HG02970 (cell line): ENCODE data around the gene B3GALT6.
"Not testable (repeated sequence)": the region's sequence is repeated elsewhere in the genome, so short reads cannot be mapped to it uniquely, and the experiment has no call there.

Experiments
- ATAC-seq: cut with Tn5 transposase; IDR thresholded peaks from one replicate; pipeline ENCODE4 v1.9.1; 2021; ENCODE audit warnings: mild to moderate bottlenecking, moderate library complexity, moderate number of reproducible peaks; ENCODE audit not compliant: unreplicated experiment, low FRiP score

B3GALT6 gene

DNA sequence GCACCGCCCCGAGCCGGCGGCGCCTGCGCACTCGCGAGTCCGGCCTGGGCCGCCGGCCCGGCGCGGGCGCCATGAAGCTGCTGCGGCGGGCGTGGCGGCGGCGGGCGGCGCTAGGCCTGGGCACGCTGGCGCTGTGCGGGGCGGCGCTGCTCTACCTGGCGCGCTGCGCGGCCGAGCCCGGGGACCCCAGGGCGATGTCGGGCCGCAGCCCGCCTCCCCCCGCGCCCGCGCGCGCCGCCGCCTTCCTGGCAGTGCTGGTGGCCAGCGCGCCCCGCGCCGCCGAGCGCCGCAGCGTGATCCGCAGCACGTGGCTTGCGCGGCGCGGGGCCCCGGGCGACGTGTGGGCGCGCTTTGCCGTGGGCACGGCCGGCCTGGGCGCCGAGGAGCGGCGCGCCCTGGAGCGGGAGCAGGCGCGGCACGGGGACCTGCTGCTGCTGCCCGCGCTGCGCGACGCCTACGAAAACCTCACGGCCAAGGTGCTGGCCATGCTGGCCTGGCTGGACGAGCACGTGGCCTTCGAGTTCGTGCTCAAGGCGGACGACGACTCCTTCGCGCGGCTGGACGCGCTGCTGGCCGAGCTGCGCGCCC is at the start of gene B3GALT6:
TSS of gene B3GALT6 (plus strand) at position 30 of the 588 bp plus-strand sequence. CDS start at position 72, 42 bp downstream.
- no peak for ATAC-seq

DNA sequence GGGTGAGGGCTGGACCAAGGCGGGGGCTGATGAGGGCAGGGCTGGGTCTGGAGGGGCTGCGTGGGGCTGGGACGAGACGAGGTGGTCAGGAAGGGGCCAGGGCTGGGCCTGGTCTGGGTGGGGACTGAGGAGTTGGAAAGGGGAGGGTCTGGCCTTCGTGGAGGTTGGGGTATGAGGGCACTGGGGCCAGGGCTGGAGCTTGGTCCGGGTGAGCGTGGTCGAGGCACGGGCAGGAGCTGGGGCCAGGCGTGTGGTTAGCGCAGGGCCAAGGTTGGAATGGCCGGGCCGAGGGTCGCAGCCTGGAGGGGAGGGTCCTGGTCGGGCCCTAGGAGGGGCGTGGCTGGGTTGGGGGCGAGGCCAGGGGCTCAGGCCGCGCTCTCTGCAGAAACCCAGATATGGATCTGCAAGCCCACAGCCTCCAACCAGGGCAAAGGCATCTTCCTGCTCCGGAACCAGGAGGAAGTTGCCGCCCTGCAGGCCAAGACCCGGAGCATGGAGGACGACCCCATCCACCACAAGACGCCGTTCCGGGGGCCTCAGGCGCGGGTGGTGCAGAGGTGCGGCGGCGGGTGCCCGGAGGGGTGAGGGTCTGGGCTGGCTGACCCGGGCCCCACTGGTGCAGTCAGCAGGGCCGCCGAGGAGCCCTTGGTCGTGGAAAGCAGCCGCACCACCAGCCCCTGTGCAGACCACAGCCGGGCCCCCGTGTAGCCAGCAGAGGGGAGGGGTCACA is 49.4 kb upstream of the B3GALT6 start:
- ATAC-seq: no peak

DNA sequence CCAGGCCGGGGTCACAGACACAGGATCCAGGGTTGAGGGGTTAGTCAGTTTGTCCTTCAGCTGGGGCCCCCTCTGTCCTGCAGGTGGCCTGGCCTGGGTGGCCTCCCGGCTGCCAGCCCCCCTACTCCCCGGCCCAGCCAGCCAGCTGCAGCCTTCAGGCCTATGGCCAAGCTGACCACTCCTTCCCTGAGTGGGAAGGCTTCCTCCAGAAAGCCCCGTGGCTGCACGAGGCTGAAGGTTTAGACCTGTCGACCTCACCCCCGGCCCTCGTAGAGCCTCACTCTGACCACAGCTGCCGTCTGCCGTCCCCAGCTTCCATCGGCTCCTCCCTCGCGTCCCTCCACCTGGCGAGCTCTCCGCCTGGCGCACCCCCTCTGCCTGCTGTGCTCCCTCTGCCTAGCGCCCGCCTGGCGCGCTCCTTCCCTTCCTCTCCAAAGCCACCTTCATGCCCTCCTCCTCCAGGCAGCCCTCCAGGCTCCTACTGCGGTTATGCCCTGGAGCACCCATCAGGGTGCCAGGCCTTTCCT is 48.8 kb upstream of the B3GALT6 start:
- ATAC-seq: no peak

DNA sequence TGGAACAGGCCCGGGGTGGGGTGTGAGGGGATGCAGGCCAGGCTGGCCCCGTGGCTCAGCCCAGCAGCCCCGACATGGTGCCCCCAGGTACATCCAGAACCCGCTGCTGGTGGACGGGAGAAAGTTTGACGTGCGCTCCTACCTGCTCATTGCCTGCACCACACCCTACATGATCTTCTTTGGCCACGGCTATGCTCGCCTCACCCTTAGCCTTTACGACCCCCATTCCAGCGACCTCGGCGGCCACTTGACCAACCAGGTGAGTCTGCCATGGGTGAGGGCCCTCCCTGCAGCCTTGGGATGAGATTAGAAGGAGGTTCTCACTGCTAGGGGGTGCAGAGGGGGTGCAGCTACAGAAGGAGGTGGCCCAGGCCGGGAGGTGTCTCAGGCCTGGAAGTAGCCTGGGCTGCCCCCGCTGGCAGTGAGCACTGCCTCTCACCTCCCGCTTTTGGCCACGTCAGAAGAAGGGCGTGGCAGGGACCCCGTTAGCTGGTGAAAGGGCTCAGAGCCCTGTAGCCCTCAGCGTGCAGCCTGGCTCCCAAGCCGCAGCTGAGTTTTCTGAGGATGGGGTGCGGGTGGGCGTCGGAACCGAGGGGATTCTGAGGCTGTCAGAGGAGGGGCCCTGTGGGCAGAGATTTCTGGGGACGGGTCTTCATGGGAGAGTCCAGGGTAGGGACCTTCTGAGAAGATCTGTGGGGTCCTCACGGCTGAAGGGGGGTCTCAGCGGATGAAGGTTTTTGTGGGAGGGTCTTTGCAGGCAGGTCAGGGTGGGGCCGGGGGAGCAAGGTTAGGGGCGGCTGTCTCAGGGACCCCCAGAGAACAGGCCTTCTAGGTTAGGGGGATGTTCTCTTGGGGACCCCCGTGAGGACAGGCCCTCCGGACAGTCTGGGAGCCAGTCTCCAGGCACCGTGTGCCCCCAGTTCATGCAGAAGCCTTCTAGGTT is 47.9 kb upstream of the B3GALT6 start:
- ATAC-seq: no peak

DNA sequence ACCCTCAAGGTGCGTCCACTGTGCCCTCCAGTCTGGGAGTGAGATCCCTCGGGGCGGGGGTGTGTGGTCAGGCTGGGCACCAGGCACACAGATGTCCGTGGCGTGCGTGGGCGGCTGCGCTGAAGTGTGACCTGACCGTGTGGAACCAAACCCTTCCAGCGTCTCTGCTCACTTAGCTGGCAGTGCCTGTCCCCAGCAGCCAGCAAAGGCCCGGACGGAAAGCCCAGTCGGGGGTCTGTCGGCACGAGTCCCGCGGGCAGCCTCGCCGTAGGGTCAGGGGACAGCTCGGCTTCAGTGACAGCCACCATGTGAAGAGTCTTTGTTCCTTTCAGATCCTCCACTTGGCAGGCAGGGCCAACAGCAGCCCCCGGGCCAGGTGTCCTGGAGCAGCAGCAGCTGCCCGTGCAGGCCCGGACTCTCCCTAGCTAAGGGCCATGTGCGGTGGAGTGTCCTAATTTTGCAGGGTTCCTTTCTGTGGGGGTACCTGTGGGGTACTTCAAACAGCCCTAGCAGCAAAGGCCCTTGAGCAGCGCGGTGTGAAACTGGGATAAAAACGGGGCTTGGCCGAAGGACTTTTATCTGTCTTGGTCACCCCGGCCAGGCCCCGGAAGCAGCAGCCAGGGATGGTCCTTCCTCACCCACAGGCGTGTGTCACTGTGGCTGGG is 46.8 kb upstream of the B3GALT6 start:
- no peak for ATAC-seq

DNA sequence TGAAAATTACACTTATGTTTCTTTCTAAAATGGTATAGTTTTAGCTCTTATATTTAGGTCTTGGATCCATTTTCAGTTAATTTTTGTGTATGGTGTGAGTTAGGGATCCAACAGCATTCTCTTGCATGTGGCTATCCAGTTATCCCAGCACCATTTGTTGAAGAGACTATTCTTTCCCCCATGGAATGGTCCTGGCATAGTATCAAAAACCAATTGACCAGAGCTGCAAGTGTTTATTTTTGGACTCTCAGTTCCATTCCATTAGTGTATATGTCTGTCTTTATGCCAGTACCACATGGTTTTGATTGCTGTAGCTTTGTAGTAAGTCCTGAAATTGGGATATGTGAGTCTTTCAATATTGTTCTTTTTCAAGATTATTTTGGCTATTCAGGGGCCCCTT is 44.1 kb upstream of the B3GALT6 start:
- ATAC-seq: no peak

DNA sequence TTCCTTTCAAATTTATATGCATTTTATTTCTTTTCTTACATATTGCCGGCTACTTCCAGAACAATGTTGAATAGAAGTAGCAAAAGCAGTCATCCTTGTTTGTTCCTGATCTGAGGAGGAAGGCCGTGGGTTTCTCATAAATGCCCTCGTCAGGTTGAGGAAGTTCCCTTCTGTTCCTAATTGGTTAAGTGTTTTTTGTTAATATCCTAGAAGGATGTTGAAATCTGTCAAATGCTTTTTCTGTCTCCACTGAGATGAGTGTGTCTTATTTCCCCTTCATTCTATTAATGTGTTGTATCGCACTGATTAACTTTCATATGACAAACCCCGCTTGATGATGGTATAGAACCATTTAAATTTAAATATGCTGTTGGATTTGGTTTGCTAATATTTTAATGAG is 42.9 kb upstream of the B3GALT6 start:
- ATAC-seq: no peak

DNA sequence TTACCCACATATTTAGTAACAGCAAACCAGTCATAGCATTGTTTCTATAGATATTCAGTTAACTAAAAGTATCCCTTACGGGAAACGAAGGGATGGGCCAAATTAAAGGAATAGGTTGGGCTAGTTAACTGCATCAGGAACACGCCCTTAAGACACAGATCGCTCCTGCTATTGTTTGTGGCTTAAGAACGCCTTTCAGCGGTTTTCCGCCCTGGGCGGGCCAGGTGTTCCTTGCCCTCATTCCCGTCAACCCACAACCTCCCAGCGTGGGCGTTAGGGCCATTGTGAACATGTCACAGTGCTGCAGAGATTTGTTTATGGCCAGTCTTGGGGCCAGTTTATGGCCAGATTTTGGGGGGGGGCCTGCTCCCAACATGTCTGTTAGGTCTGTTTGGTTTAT is 40.3 kb upstream of the B3GALT6 start:
- no peak for ATAC-seq

DNA sequence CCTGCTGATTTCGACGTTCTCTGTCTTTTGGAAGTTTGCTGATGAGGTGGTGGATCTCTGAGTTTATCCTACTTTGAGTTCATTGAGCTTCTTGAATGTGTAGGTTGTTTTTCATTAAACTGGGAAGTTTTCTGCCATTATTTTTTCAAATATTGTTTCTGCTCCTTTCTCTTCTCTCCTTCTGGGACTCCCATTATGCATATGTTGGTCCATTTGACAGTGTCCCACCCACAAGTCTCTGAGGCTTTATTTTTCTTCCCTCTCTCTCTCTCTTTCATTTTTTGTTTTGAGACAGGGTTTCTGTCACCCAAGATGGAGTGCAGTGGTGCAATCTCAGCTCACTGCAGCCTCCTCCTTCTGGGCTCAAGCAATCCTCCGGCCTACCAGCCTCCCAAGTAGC is 37.3 kb upstream of the B3GALT6 start:
- no peak for ATAC-seq

DNA sequence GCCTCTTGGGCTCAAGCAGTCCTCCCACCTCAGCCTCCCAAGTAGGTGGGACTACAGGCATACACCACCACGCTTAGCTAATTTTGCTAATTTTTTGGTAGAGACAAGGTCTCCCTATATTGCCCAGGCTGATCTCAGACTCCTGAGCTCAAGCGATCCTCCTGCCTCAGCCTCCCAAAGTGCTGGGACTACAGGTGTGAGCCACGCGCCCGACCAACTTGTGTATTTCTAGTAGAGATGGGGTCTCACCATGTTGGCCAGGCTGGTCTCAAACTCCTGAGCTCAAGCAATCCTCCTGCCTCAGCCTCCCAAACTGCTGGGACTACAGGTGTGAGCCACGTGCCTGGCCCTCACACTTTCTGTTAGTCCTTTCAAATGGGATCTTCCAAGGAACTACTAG is 36.3 kb upstream of the B3GALT6 start:
- ATAC-seq: not testable (repeated sequence)

DNA sequence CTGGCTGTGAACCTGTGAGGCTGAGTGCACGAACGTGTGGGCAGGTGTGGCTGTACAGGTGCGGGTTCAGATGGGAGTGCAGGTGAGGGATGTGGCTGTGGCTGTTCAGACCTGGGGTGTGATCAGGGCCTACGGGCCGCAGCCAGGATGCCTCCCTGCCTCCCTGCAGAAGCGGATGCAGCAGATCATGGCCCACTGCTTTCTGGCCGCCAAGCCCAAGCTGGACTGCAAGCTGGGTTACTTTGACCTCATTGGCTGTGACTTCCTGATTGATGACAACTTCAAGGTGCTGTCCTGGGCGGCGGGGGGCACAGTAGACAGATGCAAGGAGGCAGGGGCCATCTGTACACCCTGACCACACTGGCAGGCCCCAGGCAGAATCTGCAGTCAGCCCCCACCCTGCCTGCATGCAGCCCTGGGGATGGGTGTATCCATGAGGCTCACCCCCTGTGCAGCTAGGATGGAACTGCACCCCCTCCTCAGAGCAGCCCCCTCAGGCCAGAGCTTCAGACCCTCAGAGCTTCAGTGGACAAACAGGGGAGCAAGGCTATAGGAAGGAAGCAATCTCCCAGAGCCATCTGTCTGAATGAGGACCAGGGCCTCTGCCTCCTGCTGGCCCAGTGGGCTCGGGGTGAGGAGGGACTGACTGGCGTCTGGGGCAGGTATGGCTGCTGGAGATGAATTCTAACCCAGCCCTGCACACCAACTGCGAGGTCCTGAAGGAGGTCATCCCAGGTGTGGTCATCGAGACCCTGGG is 35.4 kb upstream of the B3GALT6 start:
- ATAC-seq: no peak

DNA sequence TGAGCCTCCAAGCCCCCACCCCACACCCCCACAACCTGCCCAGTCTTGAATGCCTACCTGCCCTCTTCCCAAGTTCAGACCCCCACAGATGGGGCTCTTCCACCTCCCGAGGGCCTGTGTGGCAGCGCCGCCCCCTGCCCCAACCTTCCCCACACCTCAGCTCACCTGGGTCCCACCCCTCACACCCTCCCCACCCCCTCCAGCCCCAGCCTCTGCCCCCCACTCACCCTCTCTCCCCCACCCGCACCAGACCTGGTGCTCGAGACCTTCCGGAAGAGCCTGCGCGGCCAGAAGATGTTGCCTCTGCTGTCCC is 34.9 kb upstream of the B3GALT6 start:
- ATAC-seq: no peak

DNA sequence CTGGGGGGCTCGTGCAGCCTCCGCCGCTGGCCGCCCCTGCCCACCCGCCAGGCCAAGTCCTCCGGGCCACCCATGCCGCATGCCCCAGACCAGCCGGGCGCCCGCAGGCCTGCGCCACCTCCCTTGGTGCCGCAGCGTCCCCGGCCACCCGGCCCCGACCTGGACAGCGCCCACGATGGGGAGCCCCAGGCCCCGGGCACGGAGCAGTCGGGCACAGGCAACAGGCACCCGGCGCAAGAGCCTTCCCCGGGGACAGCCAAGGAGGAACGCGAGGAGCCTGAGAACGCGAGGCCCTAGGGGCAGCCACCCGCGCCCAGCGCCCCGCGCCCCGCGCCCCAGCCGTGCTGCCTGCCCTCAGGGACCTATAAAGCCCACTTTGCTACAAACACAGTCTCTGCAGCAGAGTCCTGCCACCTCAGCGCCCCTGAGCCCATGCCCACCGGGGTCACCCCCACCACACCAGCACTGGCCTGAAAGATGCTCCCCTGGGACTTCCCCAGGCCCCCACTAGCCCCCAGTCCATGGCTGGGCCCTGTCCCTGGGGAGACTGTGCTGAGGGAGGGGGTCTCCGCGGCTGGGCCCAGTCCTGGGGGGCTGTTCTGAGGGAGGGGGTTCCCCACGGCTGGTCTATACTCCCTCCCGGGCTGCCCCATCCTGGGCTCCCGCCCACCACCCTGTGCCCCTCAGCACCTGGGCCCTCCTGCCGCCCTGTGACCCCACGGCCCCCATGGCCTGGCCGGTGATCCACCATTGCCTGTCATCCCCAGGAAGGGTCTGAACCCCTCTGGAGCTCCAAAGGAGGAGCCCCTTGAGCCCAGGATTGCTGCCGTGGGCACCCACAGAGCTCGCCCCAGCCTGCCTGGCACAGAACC is 34.2 kb upstream of the B3GALT6 start:
- no peak for ATAC-seq

DNA sequence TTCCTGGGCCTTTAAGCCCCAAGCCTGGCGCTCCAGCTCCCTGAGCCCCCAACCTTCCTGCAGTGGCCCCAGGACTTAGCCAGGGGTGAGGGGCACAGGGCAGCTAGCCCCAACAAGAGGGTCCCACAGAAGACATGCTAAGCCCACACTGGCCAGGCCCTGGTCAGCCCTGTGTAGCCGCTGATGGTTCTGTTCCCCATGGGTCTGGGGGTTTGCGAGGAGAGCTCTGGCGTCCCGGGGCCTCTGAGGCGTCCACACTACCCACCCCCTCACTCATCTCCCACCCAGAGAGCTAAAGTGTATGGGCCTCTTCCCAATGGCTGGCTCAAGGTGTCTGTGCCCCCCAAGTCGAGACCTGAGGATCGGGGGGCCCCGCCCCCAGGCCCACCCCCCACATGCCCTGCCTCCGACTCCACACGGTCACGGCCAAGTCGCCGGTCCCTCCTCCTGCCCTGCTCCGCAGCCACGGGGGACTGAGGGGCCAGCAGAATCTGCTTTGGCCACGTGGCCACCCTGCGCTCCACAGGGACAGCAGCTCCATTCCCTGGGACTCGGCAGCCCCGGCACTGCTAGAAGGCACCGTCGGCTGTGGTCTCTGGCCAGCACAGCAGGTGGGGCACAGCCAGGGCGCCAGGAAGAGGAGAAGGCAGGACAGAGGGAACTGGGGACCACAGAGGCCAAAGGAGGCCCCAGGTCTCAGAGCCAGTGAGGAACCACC is 33.5 kb upstream of the B3GALT6 start:
- ATAC-seq: no peak

DNA sequence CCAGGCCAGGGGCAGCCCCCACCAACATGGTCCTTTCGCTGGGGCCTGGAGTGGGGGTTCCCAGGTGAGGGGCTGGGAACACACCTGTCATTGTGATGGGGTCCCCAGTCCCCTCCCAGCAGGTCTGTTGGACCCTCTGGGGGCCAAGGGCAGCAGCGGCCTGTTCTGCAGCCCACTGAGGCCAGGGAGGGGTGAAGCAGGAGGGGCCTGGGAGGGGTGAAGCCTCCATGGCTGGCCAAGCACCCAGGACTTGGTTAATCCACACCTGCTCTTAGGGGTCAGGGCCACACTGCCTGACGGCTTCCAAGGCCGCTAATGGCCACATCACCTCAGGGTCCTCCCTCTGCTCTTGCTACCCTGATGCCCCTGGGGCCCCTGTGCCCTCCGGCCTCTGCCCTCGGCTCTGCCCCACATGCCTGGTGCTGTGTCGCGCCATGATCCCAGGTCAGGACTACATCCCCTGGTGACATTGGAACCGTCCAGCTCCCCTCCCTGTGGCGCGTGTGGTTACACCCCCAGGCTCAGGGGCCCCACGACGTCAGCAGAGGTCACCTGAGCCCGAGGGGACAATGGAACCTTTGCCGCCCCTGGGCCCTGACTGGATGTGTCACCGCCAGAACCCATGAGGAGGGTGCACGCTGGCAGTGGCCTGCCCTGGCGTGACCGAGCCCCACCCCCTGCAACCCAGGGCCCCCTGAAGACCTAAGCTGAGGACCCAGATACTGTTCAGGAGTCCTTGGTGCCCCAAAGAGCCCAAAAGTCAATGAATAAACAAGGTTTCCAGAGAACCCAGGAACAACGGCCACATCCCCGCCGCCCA is 32.7 kb upstream of the B3GALT6 start:
- no peak for ATAC-seq

DNA sequence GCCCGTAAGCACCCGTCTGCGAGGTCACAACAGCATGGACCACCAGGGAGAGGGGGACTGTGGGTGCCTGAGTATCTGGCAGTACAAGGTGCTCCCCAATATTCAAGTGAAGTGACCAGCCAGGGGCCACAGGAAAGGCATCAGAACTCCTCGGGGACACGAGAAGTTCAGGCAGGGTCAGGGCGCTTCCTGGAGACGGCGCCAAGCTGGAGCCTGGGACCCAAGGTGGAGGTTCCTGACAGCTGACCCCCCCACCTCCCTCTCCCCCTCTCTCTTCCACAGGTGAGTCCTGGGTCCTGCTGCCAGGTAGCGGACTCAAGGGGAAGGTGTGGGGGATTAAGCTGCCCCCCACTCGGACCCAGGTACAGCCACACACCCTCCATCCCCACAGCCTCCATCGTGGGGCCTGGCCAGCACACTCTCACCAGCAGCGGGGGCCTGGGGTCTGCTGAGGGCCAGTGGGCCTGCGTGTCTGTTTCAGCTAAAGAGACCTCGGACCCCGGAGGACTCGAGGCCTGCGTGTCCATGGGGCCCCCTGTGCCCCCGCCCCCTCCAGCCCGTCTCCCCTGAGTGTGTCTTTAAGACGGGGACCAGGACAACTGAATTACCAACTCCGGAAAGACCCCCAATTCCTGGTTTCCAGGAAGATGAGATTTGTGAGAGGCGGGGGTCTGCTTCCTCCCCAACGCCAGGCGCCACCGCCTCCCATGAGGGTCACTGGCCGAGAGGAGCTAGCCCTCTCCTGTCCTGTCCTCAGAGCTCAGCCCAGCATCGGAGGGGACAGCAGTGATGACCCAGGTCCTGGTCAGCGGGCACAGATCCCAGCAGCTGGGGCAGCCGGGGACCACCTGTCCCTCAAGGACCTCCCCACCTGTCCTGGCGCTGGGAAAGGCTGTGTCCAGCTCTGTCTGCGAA is 31.8 kb upstream of the B3GALT6 start:
- no peak for ATAC-seq
